ENCODE data around the gene FGG.

Gene FGG

GRCh38 chr4:154582723-154583122 lies 29.7 kb downstream of the FGG start:
- no peaks in the 10 kb centered on the region for H3K36me3 Mint-ChIP-seq
- peaks cover 10% of the 10 kb centered on the region for H3K27me3 Mint-ChIP-seq
- no peak overlapping the region for H3K27ac Mint-ChIP-seq

GRCh38 chr4:154579927-154580326 lies 32.5 kb downstream of the FGG start:
- H3K36me3 Mint-ChIP-seq, result no peaks in the 10 kb centered on the region
- no peaks in the 10 kb centered on the region for H3K9me3 Mint-ChIP-seq
- no peak overlapping the region for H3K4me3 Mint-ChIP-seq
- no peaks in the 10 kb centered on the region for H3K4me1 Mint-ChIP-seq
- peaks cover 6% of the 10 kb centered on the region for H3K27me3 Mint-ChIP-seq
- no peak overlapping the region for H3K27ac Mint-ChIP-seq

More at GRCh38 chr4:154582723-154583122, 29.7 kb downstream of the FGG start:
- H3K9me3 Mint-ChIP-seq, result no peaks in the 10 kb centered on the region
- H3K4me3 Mint-ChIP-seq, result no peak overlapping the region
- no peaks in the 10 kb centered on the region for H3K4me1 Mint-ChIP-seq

GRCh38 chr4:154578919-154579318 lies 33.5 kb downstream of the FGG start:
- H3K4me3 Mint-ChIP-seq, result no peak overlapping the region
- no peaks in the 10 kb centered on the region for H3K9me3 Mint-ChIP-seq
- H3K27ac Mint-ChIP-seq, result no peak overlapping the region
- H3K27me3 Mint-ChIP-seq, result peaks cover 6% of the 10 kb centered on the region
- H3K36me3 Mint-ChIP-seq, result no peaks in the 10 kb centered on the region
- no peaks in the 10 kb centered on the region for H3K4me1 Mint-ChIP-seq

GRCh38 chr4:154577324-154577723 lies 35.1 kb downstream of the FGG start:
- no peak overlapping the region for H3K27ac Mint-ChIP-seq
- no peak overlapping the region for H3K4me3 Mint-ChIP-seq
- no peaks in the 10 kb centered on the region for H3K9me3 Mint-ChIP-seq
- no peaks in the 10 kb centered on the region for H3K4me1 Mint-ChIP-seq
- H3K36me3 Mint-ChIP-seq, result no peaks in the 10 kb centered on the region
- peaks cover 6% of the 10 kb centered on the region for H3K27me3 Mint-ChIP-seq

GRCh38 chr4:154574311-154574710 lies 38.1 kb downstream of the FGG start:
- Mint-ChIP-seq H3K4me1 (no peaks in the 10 kb centered on the region), H3K9me3 (no peaks in the 10 kb centered on the region), H3K4me3 (no peak overlapping the region), H3K27ac (no peak overlapping the region), H3K36me3 (no peaks in the 10 kb centered on the region), H3K27me3 (peaks cover 4% of the 10 kb centered on the region)

- no peak overlapping the region for H3K4me3 Mint-ChIP-seq
Observed at GRCh38 chr4:154573190-154573870, 39.1 kb downstream of the FGG start.

GRCh38 chr4:154569584-154569983 lies 42.9 kb downstream of the FGG start:
- no peaks in the 10 kb centered on the region for H3K36me3 Mint-ChIP-seq
- no peaks in the 10 kb centered on the region for H3K27me3 Mint-ChIP-seq
- H3K4me1 Mint-ChIP-seq, result no peaks in the 10 kb centered on the region
- H3K4me3 Mint-ChIP-seq, result no peak overlapping the region
- no peaks in the 10 kb centered on the region for H3K9me3 Mint-ChIP-seq
- no peak overlapping the region for H3K27ac Mint-ChIP-seq

More at GRCh38 chr4:154573190-154573870, 39.1 kb downstream of the FGG start:
- no peaks in the 10 kb centered on the region for H3K36me3 Mint-ChIP-seq
- H3K9me3 Mint-ChIP-seq, result no peaks in the 10 kb centered on the region
- peaks cover 2% of the 10 kb centered on the region for H3K27me3 Mint-ChIP-seq
- H3K4me1 Mint-ChIP-seq, result no peaks in the 10 kb centered on the region
- H3K27ac Mint-ChIP-seq, result no peak overlapping the region

- Mint-ChIP-seq H3K9me3 (no peaks in the 10 kb centered on the region), H3K4me3 (no peak overlapping the region), H3K4me1 (no peaks in the 10 kb centered on the region), H3K36me3 (no peaks in the 10 kb centered on the region), H3K27ac (no peak overlapping the region), H3K27me3 (no peaks in the 10 kb centered on the region)
Observed at GRCh38 chr4:154569028-154569427, 43.4 kb downstream of the FGG start.

- H3K4me1 Mint-ChIP-seq, result no peaks in the 10 kb centered on the region
- H3K27me3 Mint-ChIP-seq, result no peaks in the 10 kb centered on the region
- H3K27ac Mint-ChIP-seq, result no peak overlapping the region
- H3K4me3 Mint-ChIP-seq, result no peak overlapping the region
- no peaks in the 10 kb centered on the region for H3K36me3 Mint-ChIP-seq
- H3K9me3 Mint-ChIP-seq, result no peaks in the 10 kb centered on the region
Observed at GRCh38 chr4:154566639-154567204, 45.7 kb downstream of the FGG start.

GRCh38 chr4:154565704-154566103 lies 46.8 kb downstream of the FGG start:
- Mint-ChIP-seq H3K4me1 (no peaks in the 10 kb centered on the region), H3K36me3 (no peaks in the 10 kb centered on the region), H3K27me3 (no peaks in the 10 kb centered on the region), H3K4me3 (no peak overlapping the region), H3K27ac (no peak overlapping the region), H3K9me3 (no peaks in the 10 kb centered on the region)

GRCh38 chr4:154564311-154564710 lies 48.1 kb downstream of the FGG start:
- Mint-ChIP-seq H3K27ac (no peak overlapping the region), H3K4me1 (no peaks in the 10 kb centered on the region), H3K9me3 (no peaks in the 10 kb centered on the region), H3K4me3 (no peak overlapping the region), H3K27me3 (peaks cover 3% of the 10 kb centered on the region), H3K36me3 (no peaks in the 10 kb centered on the region)

GRCh38 chr4:154562697-154563254 lies 49.7 kb downstream of the FGG start, which contains the start of gene FGB:
Gene FGB, plus strand, starts transcription at chr4:154563011. Its CDS starts 8 bp downstream, at chr4:154563019.
- H3K27me3 Mint-ChIP-seq, result peaks cover 3% of the 10 kb centered on the region
- no peaks in the 10 kb centered on the region for H3K36me3 Mint-ChIP-seq
- no peaks in the 10 kb centered on the region for H3K4me1 Mint-ChIP-seq
- no peak within 1 kb of the TSS for H3K27ac Mint-ChIP-seq
- no peak within 1 kb of the TSS for H3K4me3 Mint-ChIP-seq
- H3K9me3 Mint-ChIP-seq, result no peaks in the 10 kb centered on the region

- H3K4me3 Mint-ChIP-seq, result no peak overlapping the region
- no peak overlapping the region for H3K27ac Mint-ChIP-seq
- H3K9me3 Mint-ChIP-seq, result no peaks in the 10 kb centered on the region
- peaks cover 3% of the 10 kb centered on the region for H3K27me3 Mint-ChIP-seq
- no peaks in the 10 kb centered on the region for H3K36me3 Mint-ChIP-seq
- no peaks in the 10 kb centered on the region for H3K4me1 Mint-ChIP-seq
Observed at GRCh38 chr4:154560824-154561231, 51.6 kb downstream of the FGG start.

- H3K4me3 Mint-ChIP-seq, result no peak overlapping the region
- H3K36me3 Mint-ChIP-seq, result no peaks in the 10 kb centered on the region
- no peaks in the 10 kb centered on the region for H3K9me3 Mint-ChIP-seq
- H3K27ac Mint-ChIP-seq, result no peak overlapping the region
- no peaks in the 10 kb centered on the region for H3K4me1 Mint-ChIP-seq
- peaks cover 3% of the 10 kb centered on the region for H3K27me3 Mint-ChIP-seq
Observed at GRCh38 chr4:154560419-154560801, 52.0 kb downstream of the FGG start.

- peaks cover 3% of the 10 kb centered on the region for H3K27me3 Mint-ChIP-seq
- no peaks in the 10 kb centered on the region for H3K4me1 Mint-ChIP-seq
- H3K27ac Mint-ChIP-seq, result no peak overlapping the region
- H3K36me3 Mint-ChIP-seq, result no peaks in the 10 kb centered on the region
- H3K9me3 Mint-ChIP-seq, result no peaks in the 10 kb centered on the region
- H3K4me3 Mint-ChIP-seq, result no peak overlapping the region
Observed at GRCh38 chr4:154559494-154560418, 52.7 kb downstream of the FGG start.

- no peaks in the 10 kb centered on the region for H3K4me1 Mint-ChIP-seq
- no peaks in the 10 kb centered on the region for H3K9me3 Mint-ChIP-seq
- H3K27me3 Mint-ChIP-seq, result peaks cover 3% of the 10 kb centered on the region
- no peak overlapping the region for H3K27ac Mint-ChIP-seq
- no peak overlapping the region for H3K4me3 Mint-ChIP-seq
- H3K36me3 Mint-ChIP-seq, result no peaks in the 10 kb centered on the region
Observed at GRCh38 chr4:154559141-154559493, 53.3 kb downstream of the FGG start.

Data from activated naive CD4-positive, alpha-beta T cell treated with anti-CD3 and anti-CD28 coated beads, Interleukin-2, amount 50 U/mL, for 24 hours (primary cell).